Measurements from ENCODE around the gene CCDC85C.

Gene CCDC85C

GRCh38 chr14:99521176-99522024, 82.6 kb downstream of the CCDC85C start:
- no peak overlapping the region for H2BK5ac ChIP-seq (ENCODE audit: low read length)
- H3K36me3 ChIP-seq (ENCODE audit: control insufficient read depth, insufficient read depth, low read length) = no peaks in the 10 kb centered on the region
- peak overlapping the region; percentile 1 for H3K23ac ChIP-seq (ENCODE audit: low read length)
- H2BK120ac ChIP-seq (ENCODE audit: low read depth, low read length) = no peak overlapping the region
- no peaks in the 10 kb centered on the region for H3K27me3 ChIP-seq (ENCODE audit: insufficient read depth, low read length, poor library complexity)
- H3K4me3 ChIP-seq (ENCODE audit: low read length) = no peak overlapping the region
- no peak for DNase-seq
- no peak overlapping the region for H2BK15ac ChIP-seq (replicated peaks; ENCODE audit: low read depth)
- no peak overlapping the region for H3K4me2 ChIP-seq (ENCODE audit: low read length)
- no peak overlapping the region for H4K8ac ChIP-seq (ENCODE audit: low read depth, low read length)
- H4K5ac ChIP-seq (ENCODE audit: low read length) = no peak overlapping the region
- H3K4me1 ChIP-seq (ENCODE audit: control insufficient read depth, low read depth, low read length) = peaks cover 9% of the 10 kb centered on the region
- no peak overlapping the region for H3K4ac ChIP-seq (ENCODE audit: low read depth, low read length)
- no peak overlapping the region for H3K9ac ChIP-seq (ENCODE audit: low read length)
- H3K79me2 ChIP-seq (ENCODE audit: control insufficient read depth, insufficient read depth, low read length) = no peaks in the 10 kb centered on the region
- H3K56ac ChIP-seq (ENCODE audit: low read length) = no peak overlapping the region
- WGBS (ENCODE audit: extremely low coverage, insufficient coverage, low lambda C conversion rate) = no CpG with 5 or more reads among the region's 25 CpGs
- no peak overlapping the region for H2AK5ac ChIP-seq (ENCODE audit: low read length)
- no peaks in the 10 kb centered on the region for H3K79me1 ChIP-seq (ENCODE audit: low read length)
- no peak overlapping the region for H3K27ac ChIP-seq (ENCODE audit: low read depth, low read length)
- no peak overlapping the region for H3K18ac ChIP-seq (ENCODE audit: low read length)

GRCh38 chr14:99520571-99521081, 83.4 kb downstream of the CCDC85C start:
- Histone ChIP-seq H3K9ac (ENCODE audit: low read length) (no peak overlapping the region), H3K27me3 (ENCODE audit: insufficient read depth, low read length, poor library complexity) (no peaks in the 10 kb centered on the region), H3K18ac (ENCODE audit: low read length) (no peak overlapping the region), H2BK15ac (replicated peaks; ENCODE audit: low read depth) (no peak overlapping the region), H2AK5ac (ENCODE audit: low read length) (no peak overlapping the region), H3K79me1 (ENCODE audit: low read length) (no peaks in the 10 kb centered on the region), H3K23ac (ENCODE audit: low read length) (peak overlapping the region; percentile 1), H3K36me3 (ENCODE audit: control insufficient read depth, insufficient read depth, low read length) (no peaks in the 10 kb centered on the region), H2BK120ac (ENCODE audit: low read depth, low read length) (no peak overlapping the region), H4K5ac (ENCODE audit: low read length) (no peak overlapping the region), H3K4me2 (ENCODE audit: low read length) (no peak overlapping the region), H3K79me2 (ENCODE audit: control insufficient read depth, insufficient read depth, low read length) (no peaks in the 10 kb centered on the region), H3K4me1 (ENCODE audit: control insufficient read depth, low read depth, low read length) (peaks cover 9% of the 10 kb centered on the region), H3K56ac (ENCODE audit: low read length) (no peak overlapping the region), H4K8ac (ENCODE audit: low read depth, low read length) (no peak overlapping the region), H3K27ac (ENCODE audit: low read depth, low read length) (no peak overlapping the region), H3K4me3 (ENCODE audit: low read length) (no peak overlapping the region), H3K4ac (ENCODE audit: low read depth, low read length) (no peak overlapping the region), H2BK5ac (ENCODE audit: low read length) (no peak overlapping the region)
- DNase-seq = peak; percentile 56
- no CpG with 5 or more reads among the region's 11 CpGs for WGBS (ENCODE audit: extremely low coverage, insufficient coverage, low lambda C conversion rate)

- H3K4me3 ChIP-seq (ENCODE audit: low read length) = no peak overlapping the region
- H2AK5ac ChIP-seq (ENCODE audit: low read length) = no peak overlapping the region
- no peak overlapping the region for H3K23ac ChIP-seq (ENCODE audit: low read length)
- H4K8ac ChIP-seq (ENCODE audit: low read depth, low read length) = no peak overlapping the region
- H2BK5ac ChIP-seq (ENCODE audit: low read length) = no peak overlapping the region
- no peak overlapping the region for H2BK15ac ChIP-seq (replicated peaks; ENCODE audit: low read depth)
- H3K79me2 ChIP-seq (ENCODE audit: control insufficient read depth, insufficient read depth, low read length) = no peaks in the 10 kb centered on the region
- DNase-seq = no peak
- no peak overlapping the region for H3K18ac ChIP-seq (ENCODE audit: low read length)
- no peak overlapping the region for H3K56ac ChIP-seq (ENCODE audit: low read length)
- H4K5ac ChIP-seq (ENCODE audit: low read length) = no peak overlapping the region
- H3K27ac ChIP-seq (ENCODE audit: low read depth, low read length) = no peak overlapping the region
- no peak overlapping the region for H3K4me2 ChIP-seq (ENCODE audit: low read length)
- H3K4ac ChIP-seq (ENCODE audit: low read depth, low read length) = no peak overlapping the region
- no peak overlapping the region for H2BK120ac ChIP-seq (ENCODE audit: low read depth, low read length)
- H3K27me3 ChIP-seq (ENCODE audit: insufficient read depth, low read length, poor library complexity) = no peaks in the 10 kb centered on the region
- no peaks in the 10 kb centered on the region for H3K79me1 ChIP-seq (ENCODE audit: low read length)
- no CpG with 5 or more reads among the region's 6 CpGs for WGBS (ENCODE audit: extremely low coverage, insufficient coverage, low lambda C conversion rate)
- H3K4me1 ChIP-seq (ENCODE audit: control insufficient read depth, low read depth, low read length) = peaks cover 9% of the 10 kb centered on the region
- H3K36me3 ChIP-seq (ENCODE audit: control insufficient read depth, insufficient read depth, low read length) = no peaks in the 10 kb centered on the region
- H3K9ac ChIP-seq (ENCODE audit: low read length) = no peak overlapping the region
These were observed 84.0 kb downstream of the CCDC85C start for GRCh38 chr14:99519931-99520421.

- Histone ChIP-seq H2BK120ac (ENCODE audit: low read depth, low read length) (no peak overlapping the region), H3K56ac (ENCODE audit: low read length) (no peak overlapping the region), H3K18ac (ENCODE audit: low read length) (no peak overlapping the region), H3K79me2 (ENCODE audit: control insufficient read depth, insufficient read depth, low read length) (no peaks in the 10 kb centered on the region), H3K27me3 (ENCODE audit: insufficient read depth, low read length, poor library complexity) (no peaks in the 10 kb centered on the region), H3K4me3 (ENCODE audit: low read length) (no peak overlapping the region), H4K5ac (ENCODE audit: low read length) (no peak overlapping the region), H3K27ac (ENCODE audit: low read depth, low read length) (no peak overlapping the region), H2BK5ac (ENCODE audit: low read length) (no peak overlapping the region), H3K9ac (ENCODE audit: low read length) (no peak overlapping the region), H3K4ac (ENCODE audit: low read depth, low read length) (no peak overlapping the region), H2AK5ac (ENCODE audit: low read length) (no peak overlapping the region), H3K79me1 (ENCODE audit: low read length) (no peaks in the 10 kb centered on the region), H3K36me3 (ENCODE audit: control insufficient read depth, insufficient read depth, low read length) (no peaks in the 10 kb centered on the region), H2BK15ac (replicated peaks; ENCODE audit: low read depth) (no peak overlapping the region), H3K23ac (ENCODE audit: low read length) (no peak overlapping the region), H3K4me2 (ENCODE audit: low read length) (no peak overlapping the region), H3K4me1 (ENCODE audit: control insufficient read depth, low read depth, low read length) (peaks cover 9% of the 10 kb centered on the region), H4K8ac (ENCODE audit: low read depth, low read length) (no peak overlapping the region)
- no peak for DNase-seq
- no CpG with 5 or more reads among the region's 8 CpGs for WGBS (ENCODE audit: extremely low coverage, insufficient coverage, low lambda C conversion rate)
These were observed 84.6 kb downstream of the CCDC85C start for GRCh38 chr14:99519347-99519881.

- Histone ChIP-seq H4K5ac (ENCODE audit: low read length) (no peak overlapping the region), H3K23ac (ENCODE audit: low read length) (no peak overlapping the region), H2BK120ac (ENCODE audit: low read depth, low read length) (no peak overlapping the region), H3K4me1 (ENCODE audit: control insufficient read depth, low read depth, low read length) (peaks cover 4% of the 10 kb centered on the region), H2BK15ac (replicated peaks; ENCODE audit: low read depth) (no peak overlapping the region), H3K56ac (ENCODE audit: low read length) (no peak overlapping the region), H3K27me3 (ENCODE audit: insufficient read depth, low read length, poor library complexity) (no peaks in the 10 kb centered on the region), H4K8ac (ENCODE audit: low read depth, low read length) (no peak overlapping the region), H2BK5ac (ENCODE audit: low read length) (no peak overlapping the region), H3K4me2 (ENCODE audit: low read length) (no peak overlapping the region), H3K36me3 (ENCODE audit: control insufficient read depth, insufficient read depth, low read length) (no peaks in the 10 kb centered on the region), H3K79me1 (ENCODE audit: low read length) (no peaks in the 10 kb centered on the region), H3K18ac (ENCODE audit: low read length) (no peak overlapping the region), H3K27ac (ENCODE audit: low read depth, low read length) (no peak overlapping the region), H3K4ac (ENCODE audit: low read depth, low read length) (no peak overlapping the region), H3K9ac (ENCODE audit: low read length) (no peak overlapping the region), H3K79me2 (ENCODE audit: control insufficient read depth, insufficient read depth, low read length) (no peaks in the 10 kb centered on the region), H2AK5ac (ENCODE audit: low read length) (no peak overlapping the region), H3K4me3 (ENCODE audit: low read length) (no peak overlapping the region)
- DNase-seq = peak; percentile 63
- WGBS (ENCODE audit: extremely low coverage, insufficient coverage, low lambda C conversion rate) = no CpG with 5 or more reads among the region's 21 CpGs
These were observed 85.3 kb downstream of the CCDC85C start for GRCh38 chr14:99518441-99519346.
